Measurements from ENCODE around the gene TMEM201.

Gene TMEM201

GRCh38 chr1:9653491-9654050 is 64.9 kb downstream of the TMEM201 start:
- DNase-seq (ENCODE audit: low read depth, low spot score), result no peak

GRCh38 chr1:9654051-9654833 is 65.5 kb downstream of the TMEM201 start:
- no peak for DNase-seq (ENCODE audit: low read depth, low spot score)

GRCh38 chr1:9654834-9655723 is 66.4 kb downstream of the TMEM201 start:
- DNase-seq (ENCODE audit: low read depth, low spot score), result no peak

- no peak for DNase-seq (ENCODE audit: low read depth, low spot score)
Observed at GRCh38 chr1:9655836-9656235, 67.1 kb downstream of the TMEM201 start.

- no peak for DNase-seq (ENCODE audit: low read depth, low spot score)
Observed at GRCh38 chr1:9657521-9658032, 68.9 kb downstream of the TMEM201 start.

- no peak for DNase-seq (ENCODE audit: low read depth, low spot score)
Observed at GRCh38 chr1:9658199-9658598, 69.5 kb downstream of the TMEM201 start.

- no peak for DNase-seq (ENCODE audit: low read depth, low spot score)
Observed at GRCh38 chr1:9659328-9659727, 70.6 kb downstream of the TMEM201 start.

- DNase-seq (ENCODE audit: low read depth, low spot score), result no peak
Observed at GRCh38 chr1:9663257-9663656, 74.5 kb downstream of the TMEM201 start.
